Suprapubic skin (tissue), 4 donors: Measurements from ENCODE around the gene DSG3. TPM values are rescaled to one million over a fixed set of nuclear protein-coding genes. Genes with fewer than 3 reads are reported as not detected.

Experiments
- DNase-seq, 2 donors: peaks; one replicate each; pipeline ENCODE4 v3.0.0-alpha.2; 2019; ENCODE audit warnings: low spot score in 2 of 2
- H3K27ac ChIP-seq: fragments of 200-600 bp; sonication (generic); one replicate; pipeline ENCODE4 v1.5.1; 2019
- H3K27me3 ChIP-seq: fragments of 200-600 bp; sonication (generic); one replicate; pipeline ENCODE4 v1.5.1; 2019
- H3K36me3 ChIP-seq: fragments of 200-600 bp; sonication (generic); one replicate; pipeline ENCODE4 v1.5.1; 2019
- H3K4me1 ChIP-seq: fragments of 200-600 bp; sonication (generic); one replicate; pipeline ENCODE4 v1.5.1; 2019
- H3K4me3 ChIP-seq: fragments of 200-600 bp; sonication (generic); one replicate; pipeline ENCODE4 v1.5.1; 2019; ENCODE audit warnings: mild to moderate bottlenecking
- H3K9me3 ChIP-seq: fragments of 200-600 bp; sonication (generic); one replicate; pipeline ENCODE4 v1.5.1; 2019
- EP300 ChIP-seq: sonication (generic); formaldehyde crosslinking; IDR thresholded peaks from one replicate; pipeline ENCODE4 v1.6.1; 2017; ENCODE audit warnings: antibody characterized with exemption
- POLR2A ChIP-seq, 2 donors: fragments of 450-650 bp; IDR thresholded peaks; one replicate each; pipeline ENCODE4 v1.6.1; 2017; ENCODE audit warnings: antibody characterized with exemption in 2 of 2, mild to moderate bottlenecking in 2 of 2, moderate library complexity in 2 of 2
- POLR2AphosphoS5 ChIP-seq, 3 donors: sonication (generic); formaldehyde crosslinking; IDR thresholded peaks; one replicate each; pipeline ENCODE4 v1.6.1; 2017; ENCODE audit warnings: antibody characterized with exemption in 3 of 3
- WGBS: methylation state at CpG from one replicate; pipeline ENCODE4 v1.1.5; 2018; 5-methylcytosine and 5-hydroxymethylcytosine counted together
- total RNA-seq, 4 donors: library from RNA; depleted of rRNA; stranded (reverse); fragments of >200 nt; gene quantifications; one replicate each; pipeline ENCODE4 v1.1.0, GENCODE V29; 2016
- TF ChIP-seq, protein P1 (sequence below), 2 donors: fragments of 200-600 bp in 1 of 2; fragments of 450-650 bp in 1 of 2; sonication (generic) in 1 of 2; IDR thresholded peaks; one replicate each; pipeline ENCODE4 v1.5.1; 2016 to 2019; ENCODE audit warnings: antibody characterized with exemption in 2 of 2, mild to moderate bottlenecking in 1 of 2, moderate library complexity in 1 of 2

Gene DSG3
- total RNA-seq, 4 donors from 2014 or later, result 81.8 to 223 (median 168) TPM

DNA sequence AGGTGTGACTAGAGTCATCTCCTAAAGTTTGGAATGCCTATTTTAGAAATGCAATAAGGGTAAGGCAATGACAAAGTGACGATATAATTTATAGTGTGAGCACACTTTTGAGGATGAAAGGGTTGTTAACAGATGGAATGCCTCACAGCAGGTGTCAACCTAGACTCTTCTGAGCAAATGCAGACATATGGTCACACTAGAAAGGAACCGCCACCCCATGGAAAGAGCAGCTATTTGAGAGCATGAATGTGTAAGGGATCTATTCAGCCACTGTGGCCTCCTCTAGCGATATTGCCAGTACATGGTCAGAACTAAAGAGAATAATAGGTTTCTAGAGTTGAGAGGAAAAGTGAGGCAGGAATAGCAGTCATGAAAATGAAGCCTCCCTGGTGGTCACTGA is 68.9 kb downstream of the DSG3 start:
- TF ChIP-seq EP300 (no peak), POLR2A (IDR thresholded peaks at IDR 0.05) (no peak), POLR2AphosphoS5 (IDR thresholded peaks at IDR 0.05) (no peak)
- TF ChIP-seq, protein P1, sequence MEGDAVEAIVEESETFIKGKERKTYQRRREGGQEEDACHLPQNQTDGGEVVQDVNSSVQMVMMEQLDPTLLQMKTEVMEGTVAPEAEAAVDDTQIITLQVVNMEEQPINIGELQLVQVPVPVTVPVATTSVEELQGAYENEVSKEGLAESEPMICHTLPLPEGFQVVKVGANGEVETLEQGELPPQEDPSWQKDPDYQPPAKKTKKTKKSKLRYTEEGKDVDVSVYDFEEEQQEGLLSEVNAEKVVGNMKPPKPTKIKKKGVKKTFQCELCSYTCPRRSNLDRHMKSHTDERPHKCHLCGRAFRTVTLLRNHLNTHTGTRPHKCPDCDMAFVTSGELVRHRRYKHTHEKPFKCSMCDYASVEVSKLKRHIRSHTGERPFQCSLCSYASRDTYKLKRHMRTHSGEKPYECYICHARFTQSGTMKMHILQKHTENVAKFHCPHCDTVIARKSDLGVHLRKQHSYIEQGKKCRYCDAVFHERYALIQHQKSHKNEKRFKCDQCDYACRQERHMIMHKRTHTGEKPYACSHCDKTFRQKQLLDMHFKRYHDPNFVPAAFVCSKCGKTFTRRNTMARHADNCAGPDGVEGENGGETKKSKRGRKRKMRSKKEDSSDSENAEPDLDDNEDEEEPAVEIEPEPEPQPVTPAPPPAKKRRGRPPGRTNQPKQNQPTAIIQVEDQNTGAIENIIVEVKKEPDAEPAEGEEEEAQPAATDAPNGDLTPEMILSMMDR (IDR thresholded peaks at IDR 0.05), result no peak
- Histone ChIP-seq H3K27me3 (no peaks in the 10 kb centered on the region), H3K36me3 (peaks cover under 1% of the 10 kb centered on the region), H3K4me1 (peaks cover 21% of the 10 kb centered on the region), H3K9me3 (no peaks in the 10 kb centered on the region), H3K27ac (no peak overlapping the region), H3K4me3 (no peak overlapping the region)
- DNase-seq, result no peak
- 68% methylated on average over 3 of the region's 3 CpGs for WGBS

DNA sequence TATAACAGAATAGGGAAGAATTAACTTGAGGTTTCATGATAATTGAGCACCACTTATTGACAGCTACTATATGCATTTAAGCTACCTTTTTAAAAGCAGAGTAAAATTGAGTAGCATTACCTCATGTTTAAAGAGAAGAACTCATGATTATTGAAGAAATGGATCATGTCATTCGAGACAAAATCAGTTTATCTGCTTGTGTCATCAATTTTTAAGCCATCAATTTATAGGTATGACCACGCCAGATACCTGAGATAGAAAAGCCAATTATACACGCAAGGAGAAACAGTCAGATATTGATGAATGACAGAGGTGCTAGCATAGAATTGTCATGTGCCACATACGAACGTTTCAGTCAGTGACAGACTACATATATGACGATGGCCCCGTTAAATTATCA is 78.8 kb downstream of the DSG3 start:
- DNase-seq, result no peak
- H3K4me1 ChIP-seq, result no peaks in the 10 kb centered on the region
- 87% methylated on average over 7 of the region's 7 CpGs for WGBS
- no peaks in the 10 kb centered on the region for H3K27me3 ChIP-seq
- no peak for TF ChIP-seq POLR2A (IDR thresholded peaks at IDR 0.05)
- no peak for TF ChIP-seq POLR2AphosphoS5 (IDR thresholded peaks at IDR 0.05)
- TF ChIP-seq, protein P1 (IDR thresholded peaks at IDR 0.05), result no peak
- TF ChIP-seq EP300, result no peak
- no peak overlapping the region for H3K4me3 ChIP-seq
- H3K36me3 ChIP-seq, result peaks cover 6% of the 10 kb centered on the region
- H3K27ac ChIP-seq, result no peak overlapping the region
- no peaks in the 10 kb centered on the region for H3K9me3 ChIP-seq

Other genes with a start within 250 kb of the DSG3 start
- gene DSG1, start 129.6 kb upstream of the DSG3 start, total RNA-seq, result 1,000 to 10,000 TPM in 3 of 4 donors, 100 to 1,000 TPM in 1; 693 to 1,832 (median 1,713) TPM
- gene DSG4, start 71.0 kb upstream of the DSG3 start, total RNA-seq, result 10 to 100 TPM in 1 of 4 donors, 1 to 10 TPM in 2, under 1 TPM in 1; 0.89 to 20.9 (median 2.5) TPM
- 10 to 100 TPM; 13.9 to 35.4 (median 24.1) TPM for gene DSG2, start 50.4 kb downstream of the DSG3 start, total RNA-seq
- gene TTR, start 144.1 kb downstream of the DSG3 start, total RNA-seq, result not detected
- 1 to 10 TPM; 1.8 to 3.4 (median 2.2) TPM for gene B4GALT6, start 236.8 kb downstream of the DSG3 start, total RNA-seq